Measurements from ENCODE around the gene DMC1.

DNA sequence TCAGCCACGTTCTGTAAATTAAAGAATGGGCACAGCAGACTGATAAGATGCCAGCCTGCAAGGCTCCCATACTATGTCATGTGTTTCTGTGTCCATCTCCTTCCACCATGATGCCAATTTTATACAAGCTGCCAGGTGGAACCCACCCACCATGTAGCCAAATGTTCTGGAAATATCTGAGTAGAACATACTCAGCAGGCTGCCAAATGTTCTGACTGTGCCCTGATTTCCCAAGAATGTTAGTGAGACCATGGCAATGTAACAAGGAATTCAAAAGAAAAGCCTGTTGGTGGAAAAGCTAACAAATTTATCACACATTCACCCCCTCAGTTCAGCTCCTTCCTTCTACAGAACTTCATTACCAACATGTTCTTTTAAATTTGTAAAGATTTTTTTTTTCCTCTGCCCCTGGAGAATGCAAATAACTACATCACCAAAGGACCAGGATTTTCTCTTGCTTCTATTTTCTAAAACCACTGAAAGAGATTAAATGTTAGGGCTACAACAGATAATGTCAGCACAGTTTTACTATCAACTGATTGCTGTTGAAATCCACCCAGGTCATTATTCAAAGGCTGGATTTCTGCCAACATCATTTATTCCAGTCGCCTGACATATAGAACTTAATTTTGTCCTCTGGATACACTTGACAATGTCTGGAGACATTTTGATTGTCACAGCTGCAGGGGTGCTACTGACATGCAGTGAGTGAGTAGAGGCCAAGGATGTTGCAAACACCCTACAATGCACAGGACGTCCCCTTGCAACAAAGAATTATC, 3.1 kb downstream of the DMC1 start:
- TF ChIP-seq CHD2 (IDR thresholded peaks at IDR 0.05; ENCODE audit: borderline replicate concordance, low read depth, low read length) (no peak), NFYB (IDR thresholded peaks at IDR 0.05; ENCODE audit: insufficient read depth, low read depth, low read length) (no peak), POLR2AphosphoS5 (IDR thresholded peaks at IDR 0.05; ENCODE audit: low read length) (no peak), EZH2 (IDR thresholded peaks at IDR 0.05; ENCODE audit: borderline replicate concordance, control insufficient read depth, low read depth, low read length) (no peak), POLR2A (IDR thresholded peaks at IDR 0.05; ENCODE audit: low read depth, low read length) (no peak), RCOR1 (conservative IDR thresholded peaks at IDR 0.05; ENCODE audit: low read depth, low read length) (no peak), RAD51 (IDR thresholded peaks at IDR 0.05) (no peak), RAD21 (IDR thresholded peaks at IDR 0.05; ENCODE audit: insufficient read depth, low read depth, low read length) (no peak), FOS (IDR thresholded peaks at IDR 0.05; ENCODE audit: borderline replicate concordance, extremely low read depth, insufficient read length) (no peak), ZNF217 (IDR thresholded peaks at IDR 0.05) (no peak), GABPA (IDR thresholded peaks at IDR 0.05; ENCODE audit: low read depth) (no peak)
- TF ChIP-seq, protein P1, sequence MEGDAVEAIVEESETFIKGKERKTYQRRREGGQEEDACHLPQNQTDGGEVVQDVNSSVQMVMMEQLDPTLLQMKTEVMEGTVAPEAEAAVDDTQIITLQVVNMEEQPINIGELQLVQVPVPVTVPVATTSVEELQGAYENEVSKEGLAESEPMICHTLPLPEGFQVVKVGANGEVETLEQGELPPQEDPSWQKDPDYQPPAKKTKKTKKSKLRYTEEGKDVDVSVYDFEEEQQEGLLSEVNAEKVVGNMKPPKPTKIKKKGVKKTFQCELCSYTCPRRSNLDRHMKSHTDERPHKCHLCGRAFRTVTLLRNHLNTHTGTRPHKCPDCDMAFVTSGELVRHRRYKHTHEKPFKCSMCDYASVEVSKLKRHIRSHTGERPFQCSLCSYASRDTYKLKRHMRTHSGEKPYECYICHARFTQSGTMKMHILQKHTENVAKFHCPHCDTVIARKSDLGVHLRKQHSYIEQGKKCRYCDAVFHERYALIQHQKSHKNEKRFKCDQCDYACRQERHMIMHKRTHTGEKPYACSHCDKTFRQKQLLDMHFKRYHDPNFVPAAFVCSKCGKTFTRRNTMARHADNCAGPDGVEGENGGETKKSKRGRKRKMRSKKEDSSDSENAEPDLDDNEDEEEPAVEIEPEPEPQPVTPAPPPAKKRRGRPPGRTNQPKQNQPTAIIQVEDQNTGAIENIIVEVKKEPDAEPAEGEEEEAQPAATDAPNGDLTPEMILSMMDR (IDR thresholded peaks at IDR 0.05 in 2 of 3, conservative IDR thresholded peaks at IDR 0.05 in 1 of 3; ENCODE audit: control insufficient read depth in 2 of 3, extremely low read depth in 1 of 3, insufficient read depth in 1 of 3, low read depth in 3 of 3, low read length in 3 of 3) = no peak

Measured in GM12878 (cell line).